Muscle of leg (tissue), 11 donors: ENCODE measurements around the gene LSM10. TPM values are rescaled to one million over a fixed set of nuclear protein-coding genes. Genes with fewer than 3 reads are reported as not detected.

Experiments used
- DNase-seq: peaks from one replicate; pipeline ENCODE4 v3.0.0; 2013
- H3K27ac ChIP-seq: one replicate; pipeline ENCODE4 v1.5.1; 2013; ENCODE audit warnings: mild to moderate bottlenecking, low read length, control low read depth
- H3K27me3 ChIP-seq: one replicate; pipeline ENCODE4 v1.6.1; 2013; ENCODE audit warnings: low read length; ENCODE audit not compliant: control insufficient read depth, insufficient read depth
- H3K36me3 ChIP-seq: one replicate; pipeline ENCODE4 v1.6.1; 2013; ENCODE audit warnings: low read length; ENCODE audit not compliant: control insufficient read depth, insufficient read depth
- H3K4me1 ChIP-seq: one replicate; pipeline ENCODE4 v1.6.1; 2013; ENCODE audit warnings: low read length; ENCODE audit not compliant: control insufficient read depth, insufficient read depth
- H3K4me3 ChIP-seq: one replicate; pipeline ENCODE4 v1.5.1; 2013; ENCODE audit warnings: low read length, control low read depth
- H3K9me3 ChIP-seq: replicated peaks from 2 replicates; pipeline ENCODE4 v1.6.1; 2013; ENCODE audit warnings: low read depth, low read length; ENCODE audit not compliant: control insufficient read depth
- WGBS: methylation state at CpG from one replicate; pipeline ENCODE4 v1.1.5; 2013; ENCODE audit warnings: missing lambda C conversion rate; ENCODE audit not compliant: insufficient coverage; 5-methylcytosine and 5-hydroxymethylcytosine counted together
- polyA plus RNA-seq, 8 donors: library from polyadenylated mRNA; unstranded; fragments of 120-200 nt; gene quantifications; one replicate each; pipeline versions ENCODE4 v1.2.1 to v1.2.3, GENCODE V29; 2013; ENCODE audit warnings: inconsistent platforms in 1 of 8, low replicate concordance in 1 of 8; ENCODE audit not compliant: insufficient read length in 8 of 8, insufficient read depth in 1 of 8
- total RNA-seq: library from RNA; stranded (reverse); fragments of 120-200 nt; gene quantifications from one replicate; pipeline ENCODE4 v1.2.4, GENCODE V29; 2013

The LSM10 gene
- total and polyA plus RNA-seq, 9 donors = 5.2 to 26.4 (median 24.5) TPM

GRCh38 chr1:36354486-36354885 is 43.2 kb downstream of the LSM10 start:
- no peaks in the 10 kb centered on the region for H3K9me3 ChIP-seq
- H3K4me3 ChIP-seq = no peak overlapping the region
- DNase-seq = no peak
- peaks cover 69% of the 10 kb centered on the region for H3K36me3 ChIP-seq
- H3K4me1 ChIP-seq = peaks cover 35% of the 10 kb centered on the region
- 96% methylated on average over 4 of the region's 11 CpGs for WGBS
- H3K27me3 ChIP-seq = no peaks in the 10 kb centered on the region
- no peak overlapping the region for H3K27ac ChIP-seq

- H3K9me3 ChIP-seq = no peaks in the 10 kb centered on the region
- no peaks in the 10 kb centered on the region for H3K27me3 ChIP-seq
- H3K4me3 ChIP-seq = no peak overlapping the region
- no peak for DNase-seq
- H3K27ac ChIP-seq = no peak overlapping the region
- H3K4me1 ChIP-seq = peaks cover 40% of the 10 kb centered on the region
- 75% methylated on average over 11 of the region's 15 CpGs for WGBS
- H3K36me3 ChIP-seq = peaks cover 66% of the 10 kb centered on the region
Measured at GRCh38 chr1:36352910-36353878, 44.5 kb downstream of the LSM10 start.

- no peaks in the 10 kb centered on the region for H3K9me3 ChIP-seq
- H3K4me1 ChIP-seq = peaks cover 40% of the 10 kb centered on the region
- no peak for DNase-seq
- no peak overlapping the region for H3K4me3 ChIP-seq
- 67% methylated on average over 8 of the region's 13 CpGs for WGBS
- H3K27me3 ChIP-seq = no peaks in the 10 kb centered on the region
- peak overlapping the region; percentile 76 for H3K27ac ChIP-seq
- H3K36me3 ChIP-seq = peaks cover 62% of the 10 kb centered on the region
Measured at GRCh38 chr1:36352125-36352909, 45.4 kb downstream of the LSM10 start.

GRCh38 chr1:36351227-36351977 is 46.3 kb downstream of the LSM10 start:
- WGBS = 20% methylated on average over 3 of the region's 14 CpGs
- H3K27ac ChIP-seq = peak overlapping the region; percentile 76
- H3K4me1 ChIP-seq = peaks cover 40% of the 10 kb centered on the region
- H3K4me3 ChIP-seq = no peak overlapping the region
- H3K36me3 ChIP-seq = peaks cover 63% of the 10 kb centered on the region
- H3K27me3 ChIP-seq = no peaks in the 10 kb centered on the region
- no peaks in the 10 kb centered on the region for H3K9me3 ChIP-seq
- peak; percentile 43 for DNase-seq

GRCh38 chr1:36350659-36351226 is 47.0 kb downstream of the LSM10 start:
- Histone ChIP-seq H3K27ac (peak overlapping the region; percentile 76), H3K27me3 (no peaks in the 10 kb centered on the region), H3K4me1 (peaks cover 40% of the 10 kb centered on the region), H3K4me3 (no peak overlapping the region), H3K9me3 (no peaks in the 10 kb centered on the region), H3K36me3 (peaks cover 61% of the 10 kb centered on the region)
- 80% methylated on average over 6 of the region's 13 CpGs for WGBS
- peak; percentile 52 for DNase-seq

- H3K4me3 ChIP-seq = no peak overlapping the region
- H3K27me3 ChIP-seq = no peaks in the 10 kb centered on the region
- no peaks in the 10 kb centered on the region for H3K9me3 ChIP-seq
- H3K4me1 ChIP-seq = peaks cover 40% of the 10 kb centered on the region
- peak; percentile 38 for DNase-seq
- H3K27ac ChIP-seq = peak overlapping the region; percentile 76
- 56% methylated on average over 15 of the region's 16 CpGs for WGBS
- peaks cover 61% of the 10 kb centered on the region for H3K36me3 ChIP-seq
Measured at GRCh38 chr1:36349839-36350238, 47.9 kb downstream of the LSM10 start.

GRCh38 chr1:36349241-36349671 is 48.5 kb downstream of the LSM10 start:
- Histone ChIP-seq H3K9me3 (no peaks in the 10 kb centered on the region), H3K4me3 (no peak overlapping the region), H3K36me3 (peaks cover 56% of the 10 kb centered on the region), H3K27ac (peak overlapping the region; percentile 76), H3K27me3 (no peaks in the 10 kb centered on the region), H3K4me1 (peaks cover 40% of the 10 kb centered on the region)
- 44% methylated on average over 3 of the region's 7 CpGs for WGBS
- peak; percentile 54 for DNase-seq

GRCh38 chr1:36346741-36347370 is 50.9 kb downstream of the LSM10 start:
- Histone ChIP-seq H3K9me3 (no peaks in the 10 kb centered on the region), H3K36me3 (peaks cover 49% of the 10 kb centered on the region), H3K27me3 (no peaks in the 10 kb centered on the region), H3K4me1 (peaks cover 29% of the 10 kb centered on the region), H3K27ac (no peak overlapping the region), H3K4me3 (no peak overlapping the region)
- no peak for DNase-seq
- WGBS = 65% methylated on average over 8 of the region's 8 CpGs

GRCh38 chr1:36345353-36345752 is 52.4 kb downstream of the LSM10 start:
- Histone ChIP-seq H3K27ac (no peak overlapping the region), H3K4me1 (peaks cover 14% of the 10 kb centered on the region), H3K9me3 (no peaks in the 10 kb centered on the region), H3K36me3 (peaks cover 58% of the 10 kb centered on the region), H3K27me3 (no peaks in the 10 kb centered on the region), H3K4me3 (no peak overlapping the region)
- DNase-seq = no peak
- WGBS = 88% methylated on average over 7 of the region's 7 CpGs
